Mammary epithelial cell (primary cell): ENCODE measurements around the gene CD59.

Experiments
- CTCF ChIP-seq, 2 donors: IDR thresholded peaks in 1 of 2; conservative IDR thresholded peaks in 1 of 2; 2 replicates each; pipeline ENCODE4 v1.5.1; 2011 to 2012; ENCODE audit warnings: inconsistent platforms in 2 of 2, low read length in 2 of 2, mild to moderate bottlenecking in 2 of 2, control low read depth in 1 of 2, low read depth in 1 of 2; ENCODE audit not compliant: insufficient read depth in 1 of 2; ENCODE audit errors: extremely low read depth in 1 of 2
- EZH2 ChIP-seq: IDR thresholded peaks from 2 replicates; pipeline ENCODE4 v1.6.1; 2012; ENCODE audit warnings: low read length, inconsistent platforms, borderline replicate concordance

GRCh38 chr11:33733980-33734379 is 2.2 kb downstream of the CD59 start:
- TF ChIP-seq CTCF (conservative IDR thresholded peaks at IDR 0.05 in 1 of 2, IDR thresholded peaks at IDR 0.05 in 1 of 2; ENCODE audit: extremely low read depth in 1 of 2, insufficient read depth in 1 of 2, low read depth in 1 of 2, low read length in 2 of 2) (no peak), EZH2 (no peak)
